IMR-90 (cell line): ENCODE data around the gene OBI1. TPM values are rescaled to one million over a fixed set of nuclear protein-coding genes. Genes with fewer than 3 reads are reported as not detected.
A peak's percentile ranks its signal among the peaks of the same experiment; 100 is the strongest.

Experiments
- ATAC-seq: fragments of 200-7000 bp; cut with Tn5 transposase; 2 replicates; pipeline ENCODE4 v1.9.1; 2020; ENCODE audit warnings: low read depth, mild to moderate bottlenecking, moderate library complexity
- BruUV-seq: library from RNA; stranded (reverse); fragments of 400-500 nt; replicated peaks from 2 replicates; lab custom pipeline; 2021; lab: Mats Ljungman, UMichigan
- CTCF ChIA-PET: fragments of 300-600 bp; formaldehyde crosslinking; extraction: SDS; loops from one replicate; lab custom pipeline; 2021; ENCODE audit warnings: antibody characterized with exemption; lab: Yijun Ruan, JAX
- POLR2A ChIA-PET: fragments of 300-600 bp; sonication (Branson Sonifier 250); formaldehyde crosslinking; loops from one replicate; lab custom pipeline; 2022; ENCODE audit warnings: antibody characterized with exemption; ENCODE audit not compliant: unreplicated experiment; lab: Charles Lee
- DNase-seq: peaks from one replicate; pipeline ENCODE4 v3.0.0; 2013
- H2AFZ ChIP-seq: replicated peaks from 2 replicates; pipeline ENCODE3; 2013; ENCODE audit warnings: low read length, mild to moderate bottlenecking; ENCODE audit not compliant: poor library complexity
- H2AK5ac ChIP-seq: 2 replicates; pipeline ENCODE4 v1.6.1; 2013; ENCODE audit warnings: low read depth, low read length, inconsistent platforms
- H2AK9ac ChIP-seq: replicated peaks from 2 replicates; pipeline ENCODE3; 2013; ENCODE audit warnings: mild to moderate bottlenecking, low read depth, low read length, moderate library complexity; ENCODE audit not compliant: poor library complexity
- H2BK120ac ChIP-seq: 2 replicates; pipeline ENCODE4 v1.6.1; 2013; ENCODE audit warnings: low read depth, low read length, inconsistent platforms
- H2BK15ac ChIP-seq: 3 replicates; pipeline ENCODE4 v1.6.1; 2013; ENCODE audit warnings: low read depth, low read length, inconsistent platforms
- H2BK20ac ChIP-seq: 2 replicates; pipeline ENCODE4 v1.6.1; 2013; ENCODE audit warnings: low read depth, mild to moderate bottlenecking, inconsistent platforms, low read length, moderate library complexity
- H2BK5ac ChIP-seq: 2 replicates; pipeline ENCODE4 v1.6.1; 2013; ENCODE audit warnings: mild to moderate bottlenecking, low read depth, low read length, inconsistent platforms; ENCODE audit not compliant: poor library complexity, severe bottlenecking
- H3K14ac ChIP-seq: replicated peaks from 2 replicates; pipeline ENCODE4 v1.6.1; 2013; ENCODE audit warnings: low read depth, low read length, inconsistent platforms
- H3K18ac ChIP-seq: 2 replicates; pipeline ENCODE4 v1.6.1; 2013; ENCODE audit warnings: low read depth, low read length, control low read depth
- H3K23ac ChIP-seq: 2 replicates; pipeline ENCODE4 v1.6.1; 2013; ENCODE audit warnings: low read depth, low read length, inconsistent platforms
- H3K27ac ChIP-seq: 2 replicates; pipeline ENCODE4 v1.5.1; 2013; ENCODE audit warnings: mild to moderate bottlenecking, control low read depth, low read length; ENCODE audit not compliant: insufficient read depth
- H3K27me3 ChIP-seq: 2 replicates; pipeline ENCODE4 v1.6.1; 2013; ENCODE audit warnings: low read length; ENCODE audit not compliant: control insufficient read depth, insufficient read depth
- H3K36me3 ChIP-seq: 2 replicates; pipeline ENCODE4 v1.6.1; 2013; ENCODE audit warnings: low read length, mixed read lengths; ENCODE audit not compliant: control insufficient read depth, insufficient read depth
- H3K4ac ChIP-seq: 2 replicates; pipeline ENCODE4 v1.6.1; 2013; ENCODE audit warnings: low read depth, low read length, inconsistent platforms
- H3K4me1 ChIP-seq: 2 replicates; pipeline ENCODE4 v1.6.1; 2013; ENCODE audit warnings: low read length, mixed read lengths; ENCODE audit not compliant: control insufficient read depth, insufficient read depth
- H3K4me2 ChIP-seq: 2 replicates; pipeline ENCODE4 v1.6.1; 2013; ENCODE audit warnings: low read depth, mild to moderate bottlenecking, control low read depth, low read length, moderate library complexity
- H3K4me3 ChIP-seq: 2 replicates; pipeline ENCODE4 v1.5.1; 2013; ENCODE audit warnings: low read depth, mild to moderate bottlenecking, control low read depth, low read length, moderate library complexity; ENCODE audit not compliant: insufficient read depth
- H3K56ac ChIP-seq: 2 replicates; pipeline ENCODE4 v1.6.1; 2013; ENCODE audit warnings: low read length, inconsistent platforms; ENCODE audit not compliant: insufficient read depth; ENCODE audit errors: extremely low read depth
- H3K79me1 ChIP-seq, 2 experiments: 2 replicates each; pipeline ENCODE4 v1.6.1; 2013; ENCODE audit warnings: low read length in 2 of 2, inconsistent platforms in 1 of 2, low read depth in 1 of 2
- H3K9ac ChIP-seq: 2 replicates; pipeline ENCODE4 v1.6.1; 2013; ENCODE audit warnings: low read depth, low read length, control low read depth
- H3K9me1 ChIP-seq: 2 replicates; pipeline ENCODE4 v1.6.1; 2013; ENCODE audit warnings: low read length, inconsistent platforms; ENCODE audit not compliant: insufficient read depth
- H3K9me3 ChIP-seq: 2 replicates; pipeline ENCODE4 v1.6.1; 2013; ENCODE audit warnings: low read length; ENCODE audit not compliant: control insufficient read depth, insufficient read depth
- H4K20me1 ChIP-seq: 2 replicates; pipeline ENCODE4 v1.6.1; 2013; ENCODE audit warnings: low read length, inconsistent platforms; ENCODE audit not compliant: insufficient read depth
- H4K5ac ChIP-seq: 2 replicates; pipeline ENCODE4 v1.6.1; 2013; ENCODE audit warnings: mild to moderate bottlenecking, low read depth, low read length, control low read depth
- H4K8ac ChIP-seq, 2 experiments: 2 replicates each; pipeline ENCODE4 v1.6.1; 2013; ENCODE audit warnings: low read depth in 2 of 2, low read length in 2 of 2, control low read depth in 1 of 2, inconsistent platforms in 1 of 2
- H4K91ac ChIP-seq: 2 replicates; pipeline ENCODE4 v1.6.1; 2013; ENCODE audit warnings: low read depth, low read length, inconsistent platforms; ENCODE audit not compliant: insufficient read depth
- BHLHE40 ChIP-seq: fragments of 150-350 bp; IDR thresholded peaks from 2 replicates; pipeline ENCODE4 v1.6.1; 2016; ENCODE audit warnings: mild to moderate bottlenecking, low read depth, low read length
- CHD1 ChIP-seq: IDR thresholded peaks from 2 replicates; pipeline ENCODE4 v1.6.1; 2012; ENCODE audit warnings: low read depth, low read length, improper control_type of control experiment
- FOS ChIP-seq: fragments of 150-350 bp; IDR thresholded peaks from 2 replicates; pipeline ENCODE4 v1.6.1; 2016; ENCODE audit warnings: low read depth, low read length
- NFE2L2 ChIP-seq: fragments of 150-350 bp; IDR thresholded peaks from 2 replicates; pipeline ENCODE4 v1.6.1; 2016; ENCODE audit warnings: low read depth, mild to moderate bottlenecking, low read length
- RCOR1 ChIP-seq: IDR thresholded peaks from 2 replicates; pipeline ENCODE4 v1.6.1; 2012; ENCODE audit warnings: mild to moderate bottlenecking, low read length, improper control_type of control experiment; ENCODE audit not compliant: insufficient replicate concordance
- RFX5 ChIP-seq: IDR thresholded peaks from 2 replicates; pipeline ENCODE4 v1.8.0; 2012; ENCODE audit warnings: low read depth, mild to moderate bottlenecking, low read length, moderate library complexity
- SMC3 ChIP-seq: fragments of 150-350 bp; IDR thresholded peaks from 2 replicates; pipeline ENCODE4 v1.6.1; 2016; ENCODE audit warnings: low read depth, mild to moderate bottlenecking, antibody characterized with exemption, low read length, moderate library complexity
- USF2 ChIP-seq: fragments of 150-350 bp; IDR thresholded peaks from 2 replicates; pipeline ENCODE4 v1.6.1; 2017; ENCODE audit warnings: mild to moderate bottlenecking, antibody characterized with exemption, low read length, low read depth
- WGBS, 2 experiments: methylation state at CpG; one replicate each; pipeline versions ENCODE4 v1.1.5 to v1.1.7; 2013; ENCODE audit warnings: missing lambda C conversion rate in 2 of 2; ENCODE audit not compliant: insufficient read length in 1 of 2; ENCODE audit errors: extremely low coverage in 2 of 2; 5-methylcytosine and 5-hydroxymethylcytosine counted together
- dilution Hi-C: fragments of 300-500 bp; cut with HindIII; formaldehyde crosslinking; loops from one replicate; pipeline ENCODE4 v1.14.3; 2018; ENCODE audit warnings: low sequenced_read_pairs; ENCODE audit not compliant: unreplicated experiment
- in situ Hi-C: fragments of 300-500 bp; cut with MboI; formaldehyde crosslinking; loops from 3 replicates; pipeline ENCODE4 v1.14.3; 2019; ENCODE audit warnings: low sequenced_read_pairs, inconsistent platforms, mixed read lengths
- intact Hi-C: fragments of 100-400 bp; cut with micrococcal nuclease; formaldehyde crosslinking; loops from 2 replicates; pipeline ENCODE4 v1.10.0; 2022
- polyA plus RNA-seq, 3 experiments: library from polyadenylated mRNA; depleted of rRNA; stranded (reverse); fragments of >200 nt; gene quantifications; 2 replicates each; pipeline ENCODE4 v1.2.3, GENCODE V29; 2012; ENCODE audit warnings: low replicate concordance in 1 of 3
- total RNA-seq: library from RNA; depleted of rRNA; stranded (reverse); fragments of >200 nt; gene quantifications from 2 replicates; pipeline ENCODE4 v1.2.3, GENCODE V29; 2012
- TF ChIP-seq, protein P1 (sequence below): conservative IDR thresholded peaks from 2 replicates; pipeline ENCODE4 v1.5.1; 2012; ENCODE audit warnings: mild to moderate bottlenecking, low read depth, low read length, improper control_type of control experiment
- TF ChIP-seq, protein P2 (sequence below): fragments of 150-350 bp; IDR thresholded peaks from 2 replicates; pipeline ENCODE4 v1.6.1; 2016; ENCODE audit warnings: low read depth, mild to moderate bottlenecking, low read length, moderate library complexity, borderline replicate concordance

The OBI1 gene
- total and polyA plus RNA-seq, 2 of the 4 experiments (the other 2 are of a cell fraction): 4.4 to 11.8 TPM

DNA sequence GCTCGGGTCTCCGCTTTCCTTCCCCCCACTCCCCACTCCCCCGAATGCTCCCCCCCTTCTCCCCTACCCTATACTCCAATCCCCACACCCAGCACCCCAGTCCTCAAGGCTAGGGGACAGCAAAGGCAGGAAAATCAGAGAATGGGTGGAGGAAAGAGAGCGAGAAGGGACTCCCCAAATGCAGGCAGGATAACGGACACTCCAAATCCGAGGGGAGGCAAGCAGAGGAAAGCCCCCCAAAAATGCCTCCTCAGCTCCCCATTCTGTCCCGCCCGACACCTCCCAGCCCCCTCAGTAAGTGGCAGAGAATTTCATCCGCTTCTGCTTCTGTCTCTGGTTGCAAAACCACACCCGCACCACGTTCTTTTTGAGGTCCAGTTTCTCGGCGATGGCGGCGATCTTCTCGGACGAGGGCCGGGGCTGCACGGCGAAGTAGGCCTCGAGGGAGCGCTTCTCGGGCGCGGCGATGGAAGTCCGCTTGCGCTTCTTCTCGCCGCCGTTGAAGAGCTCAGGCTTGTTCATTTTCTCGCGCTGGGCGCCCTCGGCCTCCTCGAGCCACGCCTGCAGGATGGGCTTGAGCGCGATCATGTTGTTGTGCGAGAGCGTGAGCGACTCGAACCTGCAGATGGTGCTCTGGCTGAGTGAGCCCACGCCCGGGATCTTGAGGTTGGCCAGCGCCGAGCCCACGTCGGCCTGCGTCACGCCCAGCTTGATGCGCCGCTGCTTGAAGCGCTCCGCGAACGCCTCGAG is 57.7 kb downstream of the OBI1 start:
- in situ Hi-C loops (no loop called here), dilution Hi-C loops (no loop called here), intact Hi-C loops (no loop called here)
- Histone ChIP-seq H3K4me1 (no peaks in the 10 kb centered on the region; the same call in 1 of the 2 replicates), H3K9me1 (no peaks in the 10 kb centered on the region), H3K79me1 (no peaks in the 10 kb centered on the region), H2BK15ac (no peak overlapping the region), H3K23ac (no peak overlapping the region), H4K8ac (no peak overlapping the region), H3K4ac (no peak overlapping the region), H4K91ac (no peak overlapping the region), H3K18ac (no peak overlapping the region), H2AFZ (peak overlapping the region; percentile 57), H3K27ac (no peak overlapping the region), H2BK20ac (no peak overlapping the region), H3K4me3 (no peak overlapping the region), H2AK9ac (peak overlapping the region; percentile 47), H2BK120ac (no peak overlapping the region), H3K56ac (no peak overlapping the region), H4K5ac (no peak overlapping the region), H3K27me3 (peaks cover 87% of the 10 kb centered on the region), H3K36me3 (no peaks in the 10 kb centered on the region), H3K14ac (no peak overlapping the region), H3K9ac (no peak overlapping the region), H2AK5ac (no peak overlapping the region), H4K20me1 (peaks cover 3% of the 10 kb centered on the region; the same call in 1 of the 2 replicates), H3K4me2 (no peak overlapping the region), H3K9me3 (peaks cover 9% of the 10 kb centered on the region; the same call in 1 of the 2 replicates), H2BK5ac (no peak overlapping the region)
- ChIA-PET POLR2A (no interaction called here), CTCF (no interaction called here)
- no peak for ATAC-seq
- peak; percentile 7 for DNase-seq
- no peak for TF ChIP-seq BHLHE40
- no peak for TF ChIP-seq NFE2L2
- TF ChIP-seq, protein P1, sequence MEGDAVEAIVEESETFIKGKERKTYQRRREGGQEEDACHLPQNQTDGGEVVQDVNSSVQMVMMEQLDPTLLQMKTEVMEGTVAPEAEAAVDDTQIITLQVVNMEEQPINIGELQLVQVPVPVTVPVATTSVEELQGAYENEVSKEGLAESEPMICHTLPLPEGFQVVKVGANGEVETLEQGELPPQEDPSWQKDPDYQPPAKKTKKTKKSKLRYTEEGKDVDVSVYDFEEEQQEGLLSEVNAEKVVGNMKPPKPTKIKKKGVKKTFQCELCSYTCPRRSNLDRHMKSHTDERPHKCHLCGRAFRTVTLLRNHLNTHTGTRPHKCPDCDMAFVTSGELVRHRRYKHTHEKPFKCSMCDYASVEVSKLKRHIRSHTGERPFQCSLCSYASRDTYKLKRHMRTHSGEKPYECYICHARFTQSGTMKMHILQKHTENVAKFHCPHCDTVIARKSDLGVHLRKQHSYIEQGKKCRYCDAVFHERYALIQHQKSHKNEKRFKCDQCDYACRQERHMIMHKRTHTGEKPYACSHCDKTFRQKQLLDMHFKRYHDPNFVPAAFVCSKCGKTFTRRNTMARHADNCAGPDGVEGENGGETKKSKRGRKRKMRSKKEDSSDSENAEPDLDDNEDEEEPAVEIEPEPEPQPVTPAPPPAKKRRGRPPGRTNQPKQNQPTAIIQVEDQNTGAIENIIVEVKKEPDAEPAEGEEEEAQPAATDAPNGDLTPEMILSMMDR: no peak
- TF ChIP-seq, protein P2, sequence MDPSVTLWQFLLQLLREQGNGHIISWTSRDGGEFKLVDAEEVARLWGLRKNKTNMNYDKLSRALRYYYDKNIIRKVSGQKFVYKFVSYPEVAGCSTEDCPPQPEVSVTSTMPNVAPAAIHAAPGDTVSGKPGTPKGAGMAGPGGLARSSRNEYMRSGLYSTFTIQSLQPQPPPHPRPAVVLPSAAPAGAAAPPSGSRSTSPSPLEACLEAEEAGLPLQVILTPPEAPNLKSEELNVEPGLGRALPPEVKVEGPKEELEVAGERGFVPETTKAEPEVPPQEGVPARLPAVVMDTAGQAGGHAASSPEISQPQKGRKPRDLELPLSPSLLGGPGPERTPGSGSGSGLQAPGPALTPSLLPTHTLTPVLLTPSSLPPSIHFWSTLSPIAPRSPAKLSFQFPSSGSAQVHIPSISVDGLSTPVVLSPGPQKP: no peak
- no peak for TF ChIP-seq CHD1
- no peak for TF ChIP-seq SMC3
- no peak for TF ChIP-seq FOS
- TF ChIP-seq USF2: no peak
- TF ChIP-seq RFX5: no peak
- no peak for TF ChIP-seq RCOR1
- no TSS peak for BruUV-seq
- 5% methylated on average over 46 of the region's 58 CpGs; no CpG with 5 or more reads in 1 of the 2 experiments for WGBS, 2 experiments
